ENCODE data around the gene CBX4. TPM values are rescaled to one million over a fixed set of nuclear protein-coding genes. Genes with fewer than 3 reads are reported as not detected.
A peak's percentile ranks its signal among the peaks of the same experiment; 100 is the strongest.

Gene CBX4
- total RNA-seq, 2 donors from 2014 or later, result 28.0 to 28.5 TPM

- Histone ChIP-seq H3K4me1 (replicated peaks) (no peaks in the 10 kb centered on the region), H3K4me3 (no peak overlapping the region), H3K27ac (no peak overlapping the region), H3K27me3 (replicated peaks; ENCODE audit: insufficient read depth) (no peaks in the 10 kb centered on the region), H3K36me3 (no peaks in the 10 kb centered on the region), H3K9me3 (no peaks in the 10 kb centered on the region)
- DNase-seq (ENCODE audit: low spot score), result no peak
- TF ChIP-seq CTCF (IDR thresholded peaks at IDR 0.05) (no peak), POLR2AphosphoS5 (IDR thresholded peaks at IDR 0.05) (no peak), POLR2A (IDR thresholded peaks at IDR 0.05) (no peak)
- intact Hi-C loops (cut with DNase I), result no loop called here
- 78% methylated on average over 10 of the region's 10 CpGs for WGBS
Observed at GRCh38 chr17:79878329-79878947, 39.2 kb upstream of the CBX4 start.

- Histone ChIP-seq H3K9me3 (no peaks in the 10 kb centered on the region), H3K4me3 (no peak overlapping the region), H3K27me3 (replicated peaks; ENCODE audit: insufficient read depth) (no peaks in the 10 kb centered on the region), H3K4me1 (replicated peaks) (no peaks in the 10 kb centered on the region), H3K36me3 (no peaks in the 10 kb centered on the region), H3K27ac (no peak overlapping the region)
- TF ChIP-seq CTCF (IDR thresholded peaks at IDR 0.05), result no peak
- no peak for TF ChIP-seq POLR2AphosphoS5 (IDR thresholded peaks at IDR 0.05)
- no peak for TF ChIP-seq POLR2A (IDR thresholded peaks at IDR 0.05)
- no peak for DNase-seq (ENCODE audit: low spot score)
- WGBS, result 82% methylated on average over 6 of the region's 6 CpGs
- intact Hi-C loops (cut with DNase I), result no loop called here
Observed at GRCh38 chr17:79877041-79877440, 37.8 kb upstream of the CBX4 start.

- no peaks in the 10 kb centered on the region for H3K27me3 ChIP-seq (replicated peaks; ENCODE audit: insufficient read depth)
- WGBS, result 75% methylated on average over 4 of the region's 4 CpGs
- no peaks in the 10 kb centered on the region for H3K4me1 ChIP-seq (replicated peaks)
- no peak for DNase-seq (ENCODE audit: low spot score)
- H3K4me3 ChIP-seq, result no peak overlapping the region
- intact Hi-C loops (cut with DNase I), result no loop called here
- TF ChIP-seq POLR2A (IDR thresholded peaks at IDR 0.05), result no peak
- TF ChIP-seq CTCF (IDR thresholded peaks at IDR 0.05), result no peak
- TF ChIP-seq POLR2AphosphoS5 (IDR thresholded peaks at IDR 0.05), result no peak
- no peaks in the 10 kb centered on the region for H3K36me3 ChIP-seq
- no peaks in the 10 kb centered on the region for H3K9me3 ChIP-seq
- no peak overlapping the region for H3K27ac ChIP-seq
Observed at GRCh38 chr17:79875511-79875910, 36.3 kb upstream of the CBX4 start.

- no peak for DNase-seq (ENCODE audit: low spot score)
- intact Hi-C loops (cut with DNase I), result no loop called here
- no peaks in the 10 kb centered on the region for H3K27me3 ChIP-seq (replicated peaks; ENCODE audit: insufficient read depth)
Observed at GRCh38 chr17:79874329-79874981, 35.2 kb upstream of the CBX4 start.

More at GRCh38 chr17:79874329-79874981, 35.2 kb upstream of the CBX4 start:
- 37% methylated on average over 6 of the region's 6 CpGs for WGBS
- no peak overlapping the region for H3K4me3 ChIP-seq
- no peaks in the 10 kb centered on the region for H3K9me3 ChIP-seq
- no peaks in the 10 kb centered on the region for H3K4me1 ChIP-seq (replicated peaks)
- no peaks in the 10 kb centered on the region for H3K36me3 ChIP-seq
- H3K27ac ChIP-seq, result no peak overlapping the region
- TF ChIP-seq POLR2AphosphoS5 (IDR thresholded peaks at IDR 0.05), result no peak
- peak in 3 of 4 experiments; percentile 14 to 39 (median 36) for TF ChIP-seq CTCF (IDR thresholded peaks at IDR 0.05)
